Smooth muscle cell (in vitro differentiated cells): ENCODE results near the gene HARBI1. TPM values are rescaled to one million over a fixed set of nuclear protein-coding genes. Genes with fewer than 3 reads are reported as not detected.

Experiments
- DNase-seq: peaks from one replicate; lab custom pipeline; 2025; ENCODE audit not compliant: unreplicated experiment; lab: John Stamatoyannopoulos, UW
- H2AFZ ChIP-seq: fragments of 200-600 bp; sonication (generic); 2 replicates; pipeline ENCODE4 v1.6.0; 2016; ENCODE audit warnings: antibody characterized with exemption, low read depth, mild to moderate bottlenecking
- H3F3A ChIP-seq: fragments of 200-600 bp; sonication (generic); 2 replicates; pipeline ENCODE4 v1.6.0; 2017; ENCODE audit warnings: antibody characterized with exemption, low read depth
- H3K27ac ChIP-seq: fragments of 200-600 bp; sonication (generic); 2 replicates; pipeline ENCODE4 v1.5.1; 2016; ENCODE audit warnings: low read depth, mild to moderate bottlenecking
- H3K27me3 ChIP-seq: fragments of 200-600 bp; sonication (generic); 2 replicates; pipeline ENCODE4 v1.6.1; 2016; ENCODE audit warnings: low read depth, mild to moderate bottlenecking
- H3K36me3 ChIP-seq: fragments of 200-600 bp; sonication (generic); 2 replicates; pipeline ENCODE4 v1.5.1; 2016; ENCODE audit warnings: low read depth
- H3K4me1 ChIP-seq: fragments of 200-600 bp; sonication (generic); 2 replicates; pipeline ENCODE4 v1.5.1; 2016; ENCODE audit warnings: low read depth
- H3K4me2 ChIP-seq: fragments of 200-600 bp; sonication (generic); 2 replicates; pipeline ENCODE4 v1.6.0; 2016; ENCODE audit warnings: mild to moderate bottlenecking
- H3K4me3 ChIP-seq: fragments of 200-600 bp; sonication (generic); 2 replicates; pipeline ENCODE4 v1.5.1; 2016; ENCODE audit warnings: mild to moderate bottlenecking
- H3K79me2 ChIP-seq: fragments of 200-600 bp; sonication (generic); 2 replicates; pipeline ENCODE4 v1.6.0; 2016; ENCODE audit warnings: low read depth, mild to moderate bottlenecking
- H3K9ac ChIP-seq: fragments of 200-600 bp; sonication (generic); 2 replicates; pipeline ENCODE4 v1.6.0; 2016; ENCODE audit warnings: low read depth
- H3K9me3 ChIP-seq: fragments of 200-600 bp; sonication (generic); replicated peaks from 2 replicates; pipeline ENCODE4 v1.5.1; 2016; ENCODE audit warnings: low read depth
- H4K20me1 ChIP-seq: fragments of 200-600 bp; sonication (generic); 2 replicates; pipeline ENCODE4 v1.6.0; 2016; ENCODE audit warnings: low read depth
- CTCF ChIP-seq: fragments of 200-600 bp; sonication (generic); IDR thresholded peaks from 2 replicates; pipeline ENCODE4 v1.5.1; 2017; ENCODE audit warnings: borderline replicate concordance, mild to moderate bottlenecking, antibody characterized with exemption; ENCODE audit not compliant: insufficient read depth, poor library complexity, severe bottlenecking
- WGBS: methylation state at CpG from one replicate; pipeline ENCODE4 v1.1.7; 2016; ENCODE audit warnings: low lambda C conversion rate; 5-methylcytosine and 5-hydroxymethylcytosine counted together
- polyA plus RNA-seq: library from polyadenylated mRNA; unstranded; fragments of >200 nt; fragmentation: Nextera tagmentation; extraction: Ambion mirVana; gene quantifications from 2 replicates; pipeline ENCODE4 v1.2.1, GENCODE V29; 2016
- total RNA-seq: library from RNA; depleted of rRNA; stranded (reverse); fragments of >200 nt; gene quantifications from 2 replicates; pipeline ENCODE4 v1.2.3, GENCODE V29; 2014

The HARBI1 gene
- total and polyA plus RNA-seq, 2 experiments from 2014 or later = 2.4 to 2.9 TPM

GRCh38 chr11:46642627-46643335, 25.8 kb upstream of the HARBI1 start:
- no peak for DNase-seq
- Histone ChIP-seq H4K20me1 (peaks cover 20% of the 10 kb centered on the region), H3K27ac (no peak overlapping the region), H3K36me3 (peaks cover 5% of the 10 kb centered on the region), H3K4me1 (no peaks in the 10 kb centered on the region), H3K4me2 (no peak overlapping the region), H3K9ac (no peak overlapping the region), H3K79me2 (peaks cover 33% of the 10 kb centered on the region), H3K27me3 (no peaks in the 10 kb centered on the region), H2AFZ (no peak overlapping the region), H3F3A (no peaks in the 10 kb centered on the region), H3K4me3 (no peak overlapping the region), H3K9me3 (no peaks in the 10 kb centered on the region)
- no peak for TF ChIP-seq CTCF
- WGBS = 92% methylated on average over 8 of the region's 8 CpGs

GRCh38 chr11:46641639-46642038, 24.6 kb upstream of the HARBI1 start:
- Histone ChIP-seq H3K27ac (no peak overlapping the region), H3F3A (no peaks in the 10 kb centered on the region)

GRCh38 chr11:46640036-46640788, 23.2 kb upstream of the HARBI1 start:
- Histone ChIP-seq H3K4me3 (no peak overlapping the region), H3K79me2 (peaks cover 48% of the 10 kb centered on the region), H4K20me1 (peaks cover 27% of the 10 kb centered on the region), H3F3A (no peaks in the 10 kb centered on the region), H3K27ac (no peak overlapping the region), H3K4me1 (no peaks in the 10 kb centered on the region), H3K27me3 (no peaks in the 10 kb centered on the region), H2AFZ (no peak overlapping the region), H3K9me3 (no peaks in the 10 kb centered on the region), H3K4me2 (no peak overlapping the region), H3K9ac (no peak overlapping the region), H3K36me3 (peaks cover 4% of the 10 kb centered on the region)
- 98% methylated on average over 6 of the region's 6 CpGs for WGBS
- DNase-seq = no peak
- TF ChIP-seq CTCF = no peak

More at GRCh38 chr11:46641639-46642038, 24.6 kb upstream of the HARBI1 start:
- Histone ChIP-seq H2AFZ (no peak overlapping the region), H3K9ac (no peak overlapping the region), H3K9me3 (no peaks in the 10 kb centered on the region), H3K79me2 (peaks cover 41% of the 10 kb centered on the region), H3K4me3 (no peak overlapping the region), H3K36me3 (peaks cover 5% of the 10 kb centered on the region), H3K27me3 (no peaks in the 10 kb centered on the region), H4K20me1 (peaks cover 24% of the 10 kb centered on the region), H3K4me1 (no peaks in the 10 kb centered on the region), H3K4me2 (no peak overlapping the region)
- TF ChIP-seq CTCF = no peak
- DNase-seq = no peak
- 95% methylated on average over 3 of the region's 3 CpGs for whole genome bisulfite sequencing
